OCI-M2 (cell line): ENCODE results near the gene POLR3E.

Experiments
- DNase-seq: peaks from one replicate; lab custom pipeline; 2025; ENCODE audit not compliant: unreplicated experiment; lab: John Stamatoyannopoulos, UW

The POLR3E gene

DNA sequence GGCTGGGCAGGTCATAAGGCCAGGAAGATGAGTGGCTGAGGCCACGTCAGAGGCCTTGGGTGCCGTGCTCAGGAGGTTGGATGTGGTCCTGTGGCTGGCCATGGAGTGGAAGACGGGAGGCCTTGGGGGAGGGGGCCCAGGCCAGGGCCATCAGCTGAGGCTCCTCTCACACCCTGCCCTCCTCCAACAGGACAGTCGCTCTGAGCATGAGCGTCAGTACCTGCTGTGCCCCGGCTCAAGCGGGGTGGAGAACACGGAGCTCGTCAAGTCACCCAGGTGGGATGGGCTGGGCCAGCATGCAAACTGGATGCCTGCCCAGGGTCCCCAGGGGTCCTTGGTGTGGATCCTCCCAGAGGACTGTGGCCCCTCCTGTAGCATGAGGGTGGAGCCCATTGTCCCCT lies 19.2 kb downstream of the POLR3E start:
- DNase-seq: no peak

DNA sequence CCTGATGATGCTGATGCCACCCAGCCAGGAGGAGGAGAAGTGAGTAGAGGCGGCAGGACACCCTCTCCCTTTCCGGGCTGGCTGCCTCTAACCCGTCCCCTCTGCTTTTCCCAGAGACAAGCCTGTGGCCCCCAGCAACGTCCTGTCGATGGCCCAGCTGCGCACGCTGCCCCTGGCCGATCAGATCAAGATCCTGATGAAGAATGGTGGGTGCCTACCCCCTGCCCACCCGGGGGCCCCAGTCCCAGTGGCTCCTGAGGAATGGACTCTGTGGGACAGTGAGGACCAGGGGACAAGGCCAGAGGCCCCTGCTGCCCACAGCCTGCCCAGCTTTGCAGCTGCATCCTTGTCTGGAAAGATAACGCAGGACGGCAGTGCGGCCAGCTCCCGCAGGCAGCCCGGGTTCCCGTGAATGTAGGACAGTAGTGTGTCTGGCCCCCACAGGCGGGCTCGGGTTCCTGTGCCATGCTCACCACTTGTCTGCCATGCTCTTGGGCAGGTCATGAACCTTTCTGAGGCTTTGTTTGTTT lies 19.9 kb downstream of the POLR3E start:
- no peak for DNase-seq

DNA sequence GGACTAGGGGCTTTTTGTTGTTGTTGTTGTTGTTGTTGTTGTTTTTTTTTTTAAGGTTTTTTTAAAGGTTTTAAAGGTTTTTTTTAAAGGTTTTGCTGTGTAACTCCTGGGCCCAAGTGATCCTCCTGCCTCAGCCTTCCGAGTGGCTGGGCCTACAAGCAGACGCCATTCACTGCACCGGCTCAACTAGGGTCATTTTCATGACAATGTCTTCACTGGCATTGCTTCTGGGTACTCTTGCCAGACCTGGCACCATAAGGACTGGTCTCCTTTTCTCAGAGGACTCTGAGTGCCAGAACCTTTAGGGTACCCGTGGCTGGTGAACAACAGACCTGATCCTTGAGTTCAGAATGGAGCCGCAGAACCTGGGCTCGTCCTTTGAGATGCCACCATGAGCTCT lies 20.4 kb downstream of the POLR3E start:
- no peak for DNase-seq

DNA sequence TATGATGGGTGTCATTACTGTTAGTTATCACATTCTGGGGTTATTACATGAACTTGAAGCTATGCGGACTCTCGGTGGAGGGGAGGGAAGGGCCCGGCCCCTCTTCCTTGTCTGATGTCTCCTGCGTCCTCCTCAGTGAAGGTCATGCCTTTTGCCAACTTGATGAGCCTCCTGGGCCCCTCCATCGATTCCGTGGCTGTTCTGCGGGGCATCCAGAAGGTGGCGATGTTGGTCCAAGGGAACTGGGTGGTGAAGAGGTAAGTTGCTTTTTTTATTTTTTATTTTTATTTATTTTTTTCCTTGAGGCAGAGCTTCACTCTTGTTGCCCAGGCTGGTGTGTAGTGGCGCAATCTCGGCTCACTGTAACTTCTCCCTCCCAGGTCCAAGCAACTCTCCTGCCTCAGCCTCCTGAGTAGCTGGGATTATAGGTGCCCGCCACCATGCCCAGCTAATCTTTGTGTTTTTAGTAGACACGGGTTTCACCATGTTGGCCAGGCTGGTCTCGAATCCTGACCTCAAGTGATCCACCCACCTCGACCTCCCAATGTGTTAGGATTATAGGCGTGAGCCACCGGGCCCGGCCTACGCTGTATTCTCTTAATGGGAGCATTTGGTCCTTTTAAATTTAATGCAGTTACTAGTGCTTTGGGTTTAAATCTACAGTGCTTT lies 21.6 kb downstream of the POLR3E start:
- no peak for DNase-seq

- no peak for DNase-seq
These were observed 23.5 kb downstream of the POLR3E start for GRCh38 chr16:22320572-22321339.

GRCh38 chr16:22321340-22322001 lies 24.3 kb downstream of the POLR3E start:
- DNase-seq: no peak

GRCh38 chr16:22322021-22322471 lies 24.8 kb downstream of the POLR3E start:
- no peak for DNase-seq

GRCh38 chr16:22322741-22323140 lies 25.5 kb downstream of the POLR3E start:
- DNase-seq: no peak

DNA sequence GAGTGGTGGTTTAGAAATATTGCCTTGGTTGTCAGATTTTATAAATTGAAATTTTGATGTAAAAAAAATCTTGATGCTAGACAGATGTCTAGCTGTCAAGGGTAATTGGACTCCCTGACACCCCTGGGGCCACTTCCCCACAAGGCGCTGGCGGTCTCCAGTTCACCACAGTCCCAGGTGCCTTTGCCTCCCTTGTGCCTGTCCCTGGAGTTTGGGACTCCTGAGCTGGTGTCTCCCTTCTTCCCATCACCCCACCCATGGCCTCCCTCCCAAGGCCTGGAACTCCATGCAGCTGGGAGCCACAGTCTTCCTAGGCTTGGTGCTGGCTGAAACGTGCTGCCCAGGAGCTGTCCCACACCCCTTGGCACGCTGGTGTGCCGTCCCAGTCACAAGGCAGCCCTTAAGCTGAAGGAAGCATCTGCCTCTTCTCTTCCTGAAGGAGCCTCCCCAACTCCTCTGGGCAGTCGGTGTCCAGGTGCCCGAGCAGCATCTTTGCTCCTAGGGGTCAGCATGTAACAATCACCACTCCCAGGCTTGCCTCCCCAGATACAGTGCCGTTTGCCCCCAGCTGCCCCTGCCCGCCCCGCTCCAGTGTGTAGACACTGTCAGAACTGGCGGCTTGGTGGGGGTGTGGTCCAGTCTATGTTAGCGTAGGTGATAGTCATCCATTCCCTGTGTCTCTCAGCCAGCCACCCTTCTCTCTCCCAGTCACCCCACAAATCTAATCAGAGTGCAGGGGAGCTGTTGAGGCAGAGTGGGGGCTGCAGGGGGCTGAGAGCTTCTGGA lies 26.2 kb downstream of the POLR3E start:
- DNase-seq: no peak

DNA sequence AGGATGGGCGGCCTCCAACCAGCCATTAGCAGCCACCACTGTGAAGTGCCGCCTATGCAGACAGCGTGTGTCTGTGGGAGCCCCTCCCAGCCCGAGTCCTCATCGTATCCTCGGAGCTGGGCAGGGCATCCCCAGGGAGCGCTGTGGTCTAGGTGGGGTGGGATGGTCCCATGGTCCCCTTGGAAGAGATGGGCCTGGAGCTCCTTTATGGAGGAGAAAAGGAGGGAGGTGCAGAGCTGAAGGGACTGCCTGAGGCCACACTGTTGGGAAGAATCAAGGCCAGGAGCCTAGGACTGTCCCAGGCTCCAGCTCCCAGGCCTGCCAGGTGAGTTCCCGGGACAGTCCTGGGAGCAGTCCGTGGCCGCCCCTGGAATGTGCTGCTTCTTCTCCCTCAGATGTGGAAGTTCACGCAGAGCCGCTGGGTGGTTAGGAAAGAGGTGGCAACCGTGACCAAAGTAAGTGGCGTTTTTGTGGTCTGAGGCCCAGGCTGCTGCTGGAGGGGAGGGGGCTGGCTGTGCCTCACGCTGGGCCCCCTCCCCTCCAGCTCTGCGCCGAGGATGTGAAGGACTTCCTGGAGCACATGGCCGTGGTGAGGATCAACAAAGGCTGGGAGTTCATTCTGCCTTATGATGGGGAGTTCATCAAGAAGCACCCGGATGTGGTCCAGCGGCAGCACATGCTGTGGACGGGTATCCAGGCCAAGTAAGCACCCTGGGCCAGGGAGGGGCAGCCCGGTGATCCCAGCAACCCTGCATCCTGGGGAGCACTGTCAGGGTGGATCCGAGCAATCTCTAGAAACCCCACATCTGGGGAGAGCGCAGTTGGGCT lies 27.0 kb downstream of the POLR3E start:
- DNase-seq: no peak

- DNase-seq: no peak
These were observed 27.8 kb downstream of the POLR3E start for GRCh38 chr16:22324787-22325597.

- DNase-seq: no peak
These were observed 28.6 kb downstream of the POLR3E start for GRCh38 chr16:22325598-22326368.

GRCh38 chr16:22326369-22326652 lies 29.1 kb downstream of the POLR3E start:
- no peak for DNase-seq

DNA sequence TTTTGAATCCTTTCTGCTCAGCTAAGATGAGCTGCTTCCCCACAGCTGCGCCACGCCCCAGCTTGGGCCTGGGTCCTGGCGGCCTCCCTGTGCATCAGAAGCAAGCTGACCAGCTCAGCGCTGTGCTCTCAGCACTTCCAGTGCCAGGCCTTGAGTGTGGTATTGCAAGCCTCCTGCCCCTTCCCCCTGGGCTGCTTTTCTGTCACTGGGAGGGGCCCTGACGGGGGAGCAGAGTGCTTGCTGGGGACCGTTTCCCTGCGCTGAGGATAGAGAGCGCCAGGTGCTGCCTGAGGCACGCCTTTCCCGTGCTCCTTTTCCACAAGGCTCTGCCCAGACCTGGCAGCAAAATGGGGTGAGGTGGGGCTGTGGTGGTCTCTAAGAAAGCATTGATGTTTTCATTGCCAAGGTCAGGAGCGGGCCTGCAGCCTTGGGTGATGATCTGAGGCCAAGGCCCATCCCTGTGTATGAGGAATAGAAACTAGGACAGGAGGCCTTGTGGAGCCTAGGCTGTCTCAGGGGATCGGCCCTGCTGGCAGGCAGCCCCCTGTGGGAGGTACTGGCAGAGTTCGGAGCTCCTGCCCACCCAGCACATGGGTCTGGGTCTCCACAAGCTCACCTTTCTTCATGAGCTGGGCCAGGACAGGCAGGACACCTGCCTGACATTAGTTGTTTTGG lies 29.7 kb downstream of the POLR3E start:
- no peak for DNase-seq

- no peak for DNase-seq
These were observed 30.2 kb downstream of the POLR3E start for GRCh38 chr16:22327446-22327775.

DNA sequence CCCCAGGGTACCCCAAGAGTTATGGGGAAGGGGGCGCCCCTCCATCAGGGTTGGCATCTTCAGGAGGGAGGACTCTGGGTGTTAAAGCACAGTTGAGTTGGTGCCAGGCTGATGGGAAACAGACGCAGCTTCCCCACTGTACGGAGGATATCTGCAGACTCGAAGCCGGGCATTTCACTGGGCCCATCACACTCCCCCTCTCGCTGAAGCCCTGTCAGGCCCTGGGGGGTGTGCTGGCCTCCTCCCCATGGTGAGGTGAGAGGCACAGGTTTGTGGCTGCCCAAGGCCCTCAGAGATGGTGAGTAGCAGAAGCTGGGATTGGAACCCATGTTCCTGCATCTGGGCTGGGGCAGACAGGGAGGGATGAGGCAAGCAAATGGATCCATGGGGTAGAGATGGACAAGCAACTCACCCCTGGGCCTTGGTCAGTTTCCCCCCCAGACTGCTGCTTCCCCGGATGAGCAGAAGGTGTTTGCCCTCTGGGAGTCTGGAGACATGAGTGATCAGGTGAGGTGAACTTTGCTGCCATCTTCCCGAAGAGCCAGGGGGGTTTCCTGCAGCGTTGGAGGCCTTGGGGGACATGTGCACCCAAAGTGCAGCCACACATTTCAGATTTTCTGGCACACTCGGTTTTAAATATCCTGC lies 31.0 kb downstream of the POLR3E start:
- DNase-seq: no peak

DNA sequence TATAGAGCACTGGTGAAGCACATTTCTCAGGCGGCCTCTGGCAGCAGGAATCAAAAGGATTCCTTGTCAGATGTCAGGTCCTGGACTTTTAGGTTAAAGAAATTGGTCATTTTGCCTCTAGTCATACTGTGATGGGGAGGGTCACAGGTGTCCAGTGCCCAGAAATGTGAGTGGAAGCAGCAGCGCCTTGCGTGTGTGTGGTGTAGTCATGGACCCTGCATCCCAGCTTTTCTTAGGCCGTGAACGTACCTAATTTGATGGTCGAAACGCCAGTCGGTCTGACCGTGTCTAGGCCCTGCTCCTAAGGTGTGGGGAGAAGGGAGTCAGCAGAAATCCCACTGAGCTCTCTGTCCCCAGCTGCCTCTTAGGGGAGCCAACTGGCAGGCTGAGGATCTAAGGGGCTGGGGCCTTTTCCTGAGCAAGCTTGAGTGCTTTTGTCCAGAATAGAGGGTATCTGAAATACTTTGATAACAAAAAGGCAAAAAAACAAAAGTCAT lies 32.0 kb downstream of the POLR3E start:
- DNase-seq: no peak

- no peak for DNase-seq
These were observed 33.1 kb downstream of the POLR3E start for GRCh38 chr16:22330326-22330725.
